ENCODE measurements around the gene SLC16A12. TPM values are rescaled to one million over a fixed set of nuclear protein-coding genes. Genes with fewer than 3 reads are reported as not detected.

SLC16A12 gene
- total and polyA plus RNA-seq, 10 of the 15 experiments (the other 5 are each of a cell fraction or from before 2014, with no cell fraction given): not detected

GRCh38 chr10:89556600-89556999 lies 21.2 kb upstream of the SLC16A12 start:
- Histone ChIP-seq H4K20me1 (ENCODE audit: control insufficient read depth, insufficient read depth) (no peaks in the 10 kb centered on the region), H3K4me1 (ENCODE audit: control insufficient read depth, insufficient read depth, low read length) (no peaks in the 10 kb centered on the region), H3K79me2 (ENCODE audit: control insufficient read depth, insufficient read depth, low read length) (no peaks in the 10 kb centered on the region), H3K9ac (ENCODE audit: control insufficient read depth, insufficient read depth, low read length) (no peak overlapping the region), H3K36me3 (ENCODE audit: control insufficient read depth in 2 of 2, insufficient read depth in 2 of 2, low read length in 1 of 2) (no peaks in the 10 kb centered on the region), H2AFZ (ENCODE audit: control insufficient read depth, low read depth, low read length) (no peak overlapping the region), H3K27ac (ENCODE audit: control insufficient read depth, insufficient read depth) (no peak overlapping the region), H3K9me3 (replicated peaks; ENCODE audit: control insufficient read depth, insufficient read depth, low read length) (no peaks in the 10 kb centered on the region; the same call in 2 of the 3 replicates), H3K4me2 (ENCODE audit: control insufficient read depth, insufficient read depth) (no peak overlapping the region), H3K27me3 (replicated peaks in 1 of 2; ENCODE audit: control insufficient read depth in 2 of 2, insufficient read depth in 2 of 2, low read length in 1 of 2) (no peaks in the 10 kb centered on the region), H3K4me3 (no peak overlapping the region)
- DNase-seq (ENCODE audit: low read depth, low spot score) (no peak), ATAC-seq (no peak), FAIRE-seq (no peak)
- ChIA-PET SMC1A (ENCODE audit: uncharacterized antibody, unreplicated experiment) (interaction anchor here (1.0 to 2.0 kb wide), 2 partner anchors 12 to 139 kb away, joined by 3 to 6 read pairs; no protein-coding TSS in a partner anchor), RAD21 (ENCODE audit: unreplicated experiment) (no interaction called here), CTCF (interaction anchor here (1.1 to 1.6 kb wide), 2 partner anchors 76 to 130 kb away, joined by 3 read pairs; no protein-coding TSS in a partner anchor), POLR2A (no interaction called here)
- WGBS (ENCODE audit: insufficient coverage, insufficient replicate concordance, low lambda C conversion rate, missing lambda C conversion rate): 0% methylated on average over 1 of the region's 1 CpG
- TF ChIP-seq BRCA1 (IDR thresholded peaks at IDR 0.05; ENCODE audit: low read depth, low read length) (no peak), CBX5 (IDR thresholded peaks at IDR 0.05; ENCODE audit: low read depth) (no peak), IKZF2 (IDR thresholded peaks at IDR 0.05) (no peak), SRF (IDR thresholded peaks at IDR 0.05; ENCODE audit: low read depth in 2 of 2, low read length in 2 of 2) (no peak), BCL11A (IDR thresholded peaks at IDR 0.05; ENCODE audit: low read depth, low read length) (no peak), RAD21 (IDR thresholded peaks at IDR 0.05; ENCODE audit: insufficient read depth, low read depth, low read length) (no peak), NFIC (IDR thresholded peaks at IDR 0.05; ENCODE audit: low read depth, low read length) (no peak), CHD1 (IDR thresholded peaks at IDR 0.05; ENCODE audit: low read depth, low read length) (no peak), CBFB (IDR thresholded peaks at IDR 0.05; ENCODE audit: low read depth) (no peak), TAF1 (IDR thresholded peaks at IDR 0.05; ENCODE audit: borderline replicate concordance, low read depth, low read length) (no peak), NBN (IDR thresholded peaks at IDR 0.05) (no peak), ZBTB4 (CRISPR knock-in tag; IDR thresholded peaks at IDR 0.05) (no peak)
- no TSS peak for BruUV-seq (replicated peaks)
- intact Hi-C loops (cut with micrococcal nuclease; ENCODE audit: unreplicated experiment): no loop called here
- in situ Hi-C loops (cut with MboI): loop anchor here (10.0 kb wide), 1 partner anchor 132 kb away; no protein-coding TSS in a partner anchor
